OCI-LY7 (cell line): ENCODE results near the gene C1QL2. TPM values are rescaled to one million over a fixed set of nuclear protein-coding genes. Genes with fewer than 3 reads are reported as not detected.

ENCODE experiments used
- BruUV-seq: library from RNA; stranded (reverse); fragments of 400-500 nt; replicated peaks from 2 replicates; lab custom pipeline; 2021; lab: Mats Ljungman, UMichigan
- CTCF ChIA-PET: fragments of 300-600 bp; sonication (Branson Sonifier 250); formaldehyde crosslinking; loops from one replicate; lab custom pipeline; 2022; ENCODE audit warnings: antibody characterized with exemption; ENCODE audit not compliant: unreplicated experiment; lab: Charles Lee
- POLR2A ChIA-PET: fragments of 300-600 bp; sonication (Branson Sonifier 250); formaldehyde crosslinking; loops from one replicate; lab custom pipeline; 2022; ENCODE audit warnings: antibody characterized with exemption; lab: Charles Lee
- DNase-seq: peaks from one replicate; pipeline ENCODE4 v3.0.0-alpha.2; 2015; ENCODE audit warnings: low spot score
- H2AFZ ChIP-seq: fragments of 200-600 bp; sonication (generic), shearing (Covaris generic); 2 replicates; pipeline ENCODE4 v1.6.1; 2014; ENCODE audit warnings: mild to moderate bottlenecking, antibody characterized with exemption, low read length, moderate library complexity
- H3K27ac ChIP-seq: fragments of 200-600 bp; sonication (generic); 2 replicates; pipeline ENCODE4 v1.5.1; 2014; ENCODE audit warnings: mixed run types, low read depth, mild to moderate bottlenecking, moderate library complexity, low read length, inconsistent platforms; ENCODE audit not compliant: poor library complexity, severe bottlenecking
- H3K36me3 ChIP-seq: fragments of 200-600 bp; sonication (generic); 2 replicates; pipeline ENCODE4 v1.6.1; 2014; ENCODE audit warnings: mild to moderate bottlenecking, antibody characterized with exemption, low read length, moderate library complexity, mixed read lengths; ENCODE audit not compliant: insufficient read depth
- H3K4me1 ChIP-seq: fragments of 200-600 bp; sonication (generic); 2 replicates; pipeline ENCODE4 v1.5.1; 2014; ENCODE audit warnings: mild to moderate bottlenecking, low read length; ENCODE audit not compliant: insufficient read depth, poor library complexity, severe bottlenecking
- H3K4me2 ChIP-seq: fragments of 200-600 bp; sonication (generic); 2 replicates; pipeline ENCODE4 v1.6.1; 2014; ENCODE audit warnings: mild to moderate bottlenecking, low read length
- H3K4me3 ChIP-seq: fragments of 200-600 bp; sonication (generic); 2 replicates; pipeline ENCODE4 v1.5.1; 2014; ENCODE audit warnings: mild to moderate bottlenecking, low read depth, low read length; ENCODE audit not compliant: poor library complexity, severe bottlenecking
- H3K79me2 ChIP-seq: fragments of 200-600 bp; sonication (generic); 2 replicates; pipeline ENCODE4 v1.6.1; 2016; ENCODE audit warnings: low read depth, mild to moderate bottlenecking, low read length, moderate library complexity, mixed read lengths; ENCODE audit not compliant: insufficient read depth
- H3K9me2 ChIP-seq: fragments of 200-600 bp; sonication (generic); 2 replicates; pipeline ENCODE4 v1.6.1; 2016; ENCODE audit warnings: mild to moderate bottlenecking, low read length, mixed read lengths; ENCODE audit not compliant: insufficient read depth
- H3K9me3 ChIP-seq: fragments of 200-600 bp; sonication (generic); 2 replicates; pipeline ENCODE4 v1.6.1; 2014; ENCODE audit warnings: mild to moderate bottlenecking, mixed run types, low read length, mixed read lengths
- H4K20me1 ChIP-seq: fragments of 200-600 bp; sonication (generic); 2 replicates; pipeline ENCODE4 v1.6.1; 2014; ENCODE audit warnings: mild to moderate bottlenecking, antibody characterized with exemption, low read length, moderate library complexity, mixed read lengths; ENCODE audit not compliant: insufficient read depth
- CTCF ChIP-seq: fragments of 200-600 bp; sonication (generic); conservative IDR thresholded peaks from 2 replicates; pipeline ENCODE4 v1.5.1; 2014; ENCODE audit warnings: mild to moderate bottlenecking, antibody characterized with exemption, low read length, moderate library complexity, mixed read lengths
- EZH2phosphoT487 ChIP-seq: fragments of 200-600 bp; sonication (generic); IDR thresholded peaks from 2 replicates; pipeline ENCODE4 v1.6.1; 2018; ENCODE audit warnings: low read depth, borderline replicate concordance, mild to moderate bottlenecking, mixed run types, antibody characterized with exemption, low read length, moderate library complexity, mixed read lengths
- intact Hi-C: fragments of 100-400 bp; cut with micrococcal nuclease; formaldehyde crosslinking; loops from one replicate; pipeline ENCODE4 v1.10.0; 2022; ENCODE audit not compliant: unreplicated experiment
- total RNA-seq, 2 experiments: library from RNA; depleted of rRNA in 1 of 2; stranded (reverse); fragments of >200 nt in 1 of 2; shearing (Covaris generic) in 1 of 2; gene quantifications; 2 replicates each; pipeline ENCODE4 v1.2.3, GENCODE V29; 2014 to 2022

The C1QL2 gene
- total RNA-seq, 2 experiments from 2014 or later: not detected

GRCh38 chr2:119184512-119184911 is 26.0 kb upstream of the C1QL2 start:
- BruUV-seq: no TSS peak
- Histone ChIP-seq H2AFZ (no peak overlapping the region), H3K4me3 (no peak overlapping the region), H3K79me2 (no peaks in the 10 kb centered on the region), H3K27ac (no peak overlapping the region), H3K9me3 (no peaks in the 10 kb centered on the region), H3K36me3 (no peaks in the 10 kb centered on the region), H3K4me1 (no peaks in the 10 kb centered on the region), H3K4me2 (no peak overlapping the region), H3K9me2 (no peaks in the 10 kb centered on the region), H4K20me1 (no peaks in the 10 kb centered on the region)
- ChIA-PET CTCF (no interaction called here), POLR2A (no interaction called here)
- DNase-seq: no peak
- intact Hi-C loops: no loop called here
- TF ChIP-seq CTCF (no peak), EZH2phosphoT487 (no peak)

- Histone ChIP-seq H3K4me3 (no peak overlapping the region), H3K9me3 (no peaks in the 10 kb centered on the region), H3K4me2 (no peak overlapping the region), H3K36me3 (no peaks in the 10 kb centered on the region), H3K4me1 (no peaks in the 10 kb centered on the region), H3K79me2 (no peaks in the 10 kb centered on the region), H4K20me1 (no peaks in the 10 kb centered on the region), H3K27ac (no peak overlapping the region), H2AFZ (no peak overlapping the region), H3K9me2 (no peaks in the 10 kb centered on the region)
- intact Hi-C loops: no loop called here
- ChIA-PET CTCF (interaction anchor here (0.7 kb wide), 1 partner anchor 300 kb away, joined by 4 read pairs; no protein-coding TSS in a partner anchor), POLR2A (no interaction called here)
- TF ChIP-seq CTCF (no peak), EZH2phosphoT487 (no peak)
- no TSS peak for BruUV-seq
- DNase-seq: no peak
These were observed 23.4 kb upstream of the C1QL2 start for GRCh38 chr2:119181791-119182445.

GRCh38 chr2:119181391-119181790 is 22.8 kb upstream of the C1QL2 start:
- Histone ChIP-seq H3K4me3 (no peak overlapping the region), H3K79me2 (no peaks in the 10 kb centered on the region), H3K9me2 (no peaks in the 10 kb centered on the region), H3K27ac (no peak overlapping the region), H3K9me3 (no peaks in the 10 kb centered on the region), H3K4me2 (no peak overlapping the region), H3K36me3 (no peaks in the 10 kb centered on the region), H2AFZ (no peak overlapping the region), H3K4me1 (no peaks in the 10 kb centered on the region), H4K20me1 (no peaks in the 10 kb centered on the region)
- ChIA-PET POLR2A (no interaction called here), CTCF (no interaction called here)
- TF ChIP-seq EZH2phosphoT487 (no peak), CTCF (no peak)
- no TSS peak for BruUV-seq
- no peak for DNase-seq
- intact Hi-C loops: no loop called here
